NB4 (cell line): ENCODE results near the gene C12orf76.

Experiments used
- CTCF ChIP-seq: IDR thresholded peaks from one replicate; pipeline ENCODE4 v1.5.1; 2012; ENCODE audit warnings: low read depth, low read length
- MAX ChIP-seq: IDR thresholded peaks from 2 replicates; pipeline ENCODE4 v1.6.1; 2011; ENCODE audit warnings: low read depth, low read length
- MYC ChIP-seq: IDR thresholded peaks from 2 replicates; pipeline ENCODE4 v1.6.1; 2011; ENCODE audit warnings: low read depth, low read length
- POLR2A ChIP-seq: IDR thresholded peaks from 2 replicates; pipeline ENCODE4 v1.6.1; 2011; ENCODE audit warnings: mild to moderate bottlenecking; ENCODE audit not compliant: insufficient read length; ENCODE audit errors: extremely low read depth

- no peak for TF ChIP-seq CTCF
- TF ChIP-seq POLR2A = no peak
- TF ChIP-seq MAX = no peak
- no peak for TF ChIP-seq MYC
Measured at GRCh38 chr12:110015132-110015531, 33.2 kb downstream of the C12orf76 start.
